Mesenteric fat pad (tissue), 1 donor: ENCODE results near the gene ELL2. TPM values are rescaled to one million over a fixed set of nuclear protein-coding genes. Genes with fewer than 3 reads are reported as not detected.
"Not testable (repeated sequence)": the region's sequence is repeated elsewhere in the genome, so short reads cannot be mapped to it uniquely, and the experiment has no call there.

Experiments used
- DNase-seq: peaks from one replicate; pipeline ENCODE4 v3.0.0-alpha.2; 2020; ENCODE audit warnings: low spot score
- total RNA-seq: library from RNA; stranded (reverse); fragmentation: NEBNext Ultra II Directional; extraction: Animal tissue kit (Norgen Biotek cat#: 25700); gene quantifications from one replicate; pipeline ENCODE4 v1.2.1, GENCODE V29; 2021
- donor health status: DM: yes; HTN: yes; CAD: no.

The ELL2 gene
- total RNA-seq, 1 donor from 2014 or later, result 229 TPM

GRCh38 chr5:95883185-95884016 is 78.2 kb downstream of the ELL2 start:
- DNase-seq, result no peak

- no peak for DNase-seq
Observed at GRCh38 chr5:95881833-95882232, 79.8 kb downstream of the ELL2 start.

DNA sequence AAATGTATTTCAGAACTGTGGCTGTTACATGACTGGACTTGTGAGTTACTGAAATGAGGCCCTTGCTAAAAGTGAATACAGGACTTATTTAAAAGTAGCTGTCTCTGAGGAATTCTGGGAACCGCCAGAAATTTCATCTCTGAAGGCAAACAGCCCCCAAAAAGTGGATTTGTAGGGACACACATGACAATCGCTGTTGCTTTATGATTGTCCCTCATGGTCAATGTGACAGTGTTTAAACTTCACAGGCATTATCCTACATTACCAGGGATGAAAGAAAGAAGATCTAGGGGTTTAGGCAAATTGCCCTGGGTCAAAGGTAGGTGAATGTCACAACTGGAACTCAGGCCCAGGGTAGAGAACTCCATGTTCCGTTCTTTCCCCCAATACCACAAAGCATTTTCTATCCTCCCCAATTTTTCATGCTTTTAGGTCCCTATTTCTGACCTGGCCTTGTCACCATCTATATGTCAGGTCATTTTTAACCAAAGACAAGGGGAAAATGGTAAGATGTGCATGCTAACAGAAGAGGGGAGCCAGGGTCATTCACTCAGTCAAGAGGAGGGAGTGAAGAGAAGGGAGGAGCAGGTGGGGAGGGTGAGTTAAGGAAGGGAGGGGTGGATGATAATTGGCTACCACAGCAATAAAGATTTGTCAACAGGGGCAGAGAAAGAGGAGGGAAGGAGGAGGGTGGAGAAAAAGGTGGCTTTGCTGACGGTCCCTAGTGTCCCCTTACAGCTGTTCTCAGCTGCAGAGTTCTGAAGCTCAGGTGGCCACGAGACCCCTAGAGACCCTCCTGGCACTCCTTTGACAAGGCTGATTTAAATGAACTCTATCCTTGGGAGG is 81.3 kb downstream of the ELL2 start:
- DNase-seq, result no peak

GRCh38 chr5:95879661-95880060 is 82.0 kb downstream of the ELL2 start:
- no peak for DNase-seq

DNA sequence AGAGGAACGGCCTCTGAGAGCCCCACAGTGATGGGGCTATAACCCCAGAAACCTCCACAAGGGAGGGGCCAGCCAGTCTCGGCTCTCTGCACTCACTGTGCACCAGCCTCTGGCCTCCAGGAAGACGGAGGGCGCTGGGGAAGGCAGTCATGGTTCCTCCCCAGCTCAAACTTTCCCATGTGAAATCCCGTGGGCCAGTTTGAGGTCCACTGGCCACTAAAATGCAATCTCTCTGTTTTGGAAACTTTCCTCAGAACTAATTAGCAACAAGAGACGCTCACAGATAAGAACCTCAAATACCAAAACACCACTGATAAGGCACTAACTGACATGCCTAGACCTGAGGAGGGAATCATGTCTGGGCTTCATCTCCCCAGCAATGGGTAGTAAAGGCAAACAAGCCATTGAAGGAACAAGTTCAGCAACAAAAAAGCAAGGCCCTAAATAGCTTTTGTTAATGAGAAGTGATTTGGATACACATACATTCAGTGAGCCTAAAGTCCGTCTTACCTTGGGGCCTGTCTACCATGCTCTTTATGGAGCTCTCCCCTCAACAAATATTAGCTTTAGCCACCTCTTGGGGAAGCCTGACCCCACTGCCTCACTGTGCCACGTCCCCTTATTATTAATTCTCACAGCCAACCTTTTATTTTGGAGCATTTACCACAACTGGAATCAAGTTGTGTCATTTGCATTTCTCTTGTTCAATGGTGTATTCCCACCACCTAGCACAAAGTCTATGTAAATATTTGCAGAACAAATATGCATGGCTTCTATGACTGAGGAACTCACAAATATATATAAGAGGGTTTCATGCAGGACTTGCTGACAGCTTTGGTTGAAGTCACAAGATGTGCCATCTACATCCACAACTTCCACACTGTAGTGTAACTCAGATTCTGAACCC is 83.0 kb downstream of the ELL2 start:
- no peak for DNase-seq

- no peak for DNase-seq
Observed at GRCh38 chr5:95876782-95877181, 84.9 kb downstream of the ELL2 start.

- DNase-seq, result no peak
Observed at GRCh38 chr5:95874246-95874645, 87.4 kb downstream of the ELL2 start.

GRCh38 chr5:95873351-95873750 is 88.3 kb downstream of the ELL2 start:
- no peak for DNase-seq

- DNase-seq, result no peak
Observed at GRCh38 chr5:95872346-95873268, 89.0 kb downstream of the ELL2 start.

DNA sequence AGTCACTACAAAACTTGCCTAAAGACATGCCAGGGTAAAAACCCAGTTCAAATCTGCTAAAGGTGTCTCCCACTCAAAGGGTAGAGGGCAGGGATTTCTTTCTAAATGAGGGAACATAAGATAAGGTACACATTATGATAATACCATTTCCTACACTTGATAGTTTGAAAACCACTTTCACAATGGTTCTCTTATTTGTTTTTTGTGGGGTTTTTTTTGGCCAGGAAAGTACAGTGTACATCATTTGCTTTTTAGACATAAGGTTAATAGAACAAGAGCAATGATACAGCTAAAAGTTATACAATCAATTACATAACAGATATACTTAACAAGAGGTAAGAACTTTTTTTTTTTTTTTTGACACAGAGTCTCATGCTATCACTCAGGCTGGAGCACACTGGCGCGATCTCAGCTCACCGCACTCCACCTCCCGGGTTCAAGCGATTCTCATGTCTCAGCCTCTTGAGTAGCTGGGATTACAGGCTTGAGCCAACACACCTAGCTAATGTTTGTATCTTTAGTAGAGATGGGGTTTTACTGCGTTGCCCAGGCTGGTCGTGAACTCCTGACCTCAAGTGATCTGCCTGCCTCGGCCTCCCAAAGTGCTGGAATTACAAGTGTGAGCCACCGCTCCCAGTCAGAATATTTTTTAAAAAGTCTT is 90.4 kb downstream of the ELL2 start:
- no peak for DNase-seq

- no peak for DNase-seq
Observed at GRCh38 chr5:95870105-95870672, 91.5 kb downstream of the ELL2 start.

DNA sequence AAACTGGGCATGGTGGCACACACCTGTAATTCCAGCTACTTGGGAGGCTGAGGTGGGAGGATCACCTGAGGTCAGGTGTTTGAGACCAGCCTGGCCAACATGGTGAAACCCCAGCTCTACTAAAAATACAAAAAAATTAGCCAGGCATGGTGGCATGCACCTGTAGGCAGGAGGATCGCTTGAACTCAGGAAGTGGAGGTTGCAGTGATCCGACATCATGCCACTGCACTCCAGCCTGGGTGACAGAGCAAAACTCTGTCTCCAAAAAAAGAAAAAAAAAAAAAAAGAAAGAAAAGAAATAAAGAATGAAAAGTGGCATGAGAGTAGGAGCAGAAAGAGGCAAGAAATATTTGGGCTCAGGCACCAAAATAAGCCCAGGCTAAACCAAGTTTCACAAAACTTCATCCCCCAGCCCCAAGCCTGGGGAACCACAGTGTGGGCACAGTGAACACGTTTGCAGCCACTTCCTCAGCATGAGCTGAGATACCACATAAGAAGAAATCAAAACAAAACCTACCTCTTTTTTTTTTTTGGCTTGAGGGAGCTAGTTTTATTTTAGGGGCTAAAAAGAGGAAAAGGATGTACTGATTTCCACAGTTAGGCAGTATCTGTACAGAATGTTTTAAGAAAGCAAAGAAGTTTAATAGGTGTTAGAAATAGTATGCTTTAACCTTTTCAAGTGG is 92.3 kb downstream of the ELL2 start:
- DNase-seq, result not testable (repeated sequence)

GRCh38 chr5:95868136-95868535 is 93.5 kb downstream of the ELL2 start:
- DNase-seq, result no peak

GRCh38 chr5:95866435-95867040 is 95.1 kb downstream of the ELL2 start:
- no peak for DNase-seq

DNA sequence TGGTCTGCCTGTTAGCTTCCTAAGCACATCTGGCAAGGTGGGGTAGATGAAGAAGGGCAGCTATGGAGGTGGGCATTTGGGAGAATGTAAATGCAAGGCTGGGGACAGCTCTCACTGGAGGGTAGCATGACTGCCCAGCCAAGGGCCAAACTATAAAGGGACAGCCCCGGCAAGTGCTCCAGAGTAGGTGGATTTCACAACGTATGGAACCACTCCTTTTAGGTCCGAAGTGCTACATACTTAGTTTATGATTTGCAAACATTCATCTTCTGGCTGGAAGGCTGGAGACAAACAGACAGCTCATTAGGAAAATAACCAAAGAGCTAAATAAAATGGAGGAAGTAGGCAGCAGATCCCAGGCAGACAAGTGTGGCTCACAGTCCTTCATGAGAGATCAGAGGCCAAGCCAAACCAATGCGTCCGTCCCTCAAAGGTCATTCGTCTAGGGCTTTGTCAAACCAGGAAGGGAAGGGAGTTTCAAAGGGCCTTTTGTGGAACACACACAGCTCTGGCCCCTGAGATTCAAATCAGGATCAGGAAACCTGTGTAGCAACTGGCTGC is 96.6 kb downstream of the ELL2 start:
- no peak for DNase-seq

DNA sequence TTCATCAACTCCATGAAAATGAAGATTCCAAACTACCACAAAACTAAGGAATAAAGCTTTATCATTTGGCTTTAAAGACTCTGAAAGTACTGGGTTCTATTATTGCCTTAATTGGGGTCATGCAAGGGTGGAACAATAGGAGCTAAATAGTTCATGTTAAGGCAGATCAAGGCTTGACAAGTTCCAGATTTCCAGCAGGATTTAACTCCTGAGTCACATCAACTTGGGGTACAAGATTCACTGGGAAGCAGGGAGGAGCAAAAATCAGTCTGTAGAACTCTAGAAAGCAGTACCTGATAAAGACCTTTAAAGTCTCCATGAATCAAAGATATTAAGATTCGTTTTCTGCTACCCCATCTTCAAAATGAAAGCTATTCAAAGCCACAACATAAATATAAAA is 97.2 kb downstream of the ELL2 start:
- DNase-seq, result no peak

GRCh38 chr5:95863383-95863757 is 98.3 kb downstream of the ELL2 start:
- no peak for DNase-seq
